GM21447 (cell line): ENCODE data around the gene UBE2J2.
A peak's percentile ranks its signal among the peaks of the same experiment; 100 is the strongest.

Source experiments
- ATAC-seq: cut with Tn5 transposase; IDR thresholded peaks from one replicate; pipeline ENCODE4 v1.9.1; 2021; ENCODE audit not compliant: unreplicated experiment

Gene UBE2J2

GRCh38 chr1:1241588-1242219, 31.9 kb downstream of the UBE2J2 start:
- ATAC-seq: no peak

GRCh38 chr1:1240822-1241587, 32.6 kb downstream of the UBE2J2 start:
- no peak for ATAC-seq

- ATAC-seq: no peak
Observed at GRCh38 chr1:1240348-1240732, 33.3 kb downstream of the UBE2J2 start.

GRCh38 chr1:1239614-1240347, 33.9 kb downstream of the UBE2J2 start:
- ATAC-seq: no peak

- ATAC-seq: no peak
Observed at GRCh38 chr1:1239227-1239613, 34.4 kb downstream of the UBE2J2 start.

- ATAC-seq: no peak
Observed at GRCh38 chr1:1238702-1239178, 34.9 kb downstream of the UBE2J2 start.

- no peak for ATAC-seq
Observed at GRCh38 chr1:1237874-1238701, 35.6 kb downstream of the UBE2J2 start.

- no peak for ATAC-seq
Observed at GRCh38 chr1:1236945-1237873, 36.4 kb downstream of the UBE2J2 start.

GRCh38 chr1:1236176-1236763, 37.4 kb downstream of the UBE2J2 start:
- ATAC-seq: no peak

- no peak for ATAC-seq
Observed at GRCh38 chr1:1235016-1235744, 38.5 kb downstream of the UBE2J2 start.

GRCh38 chr1:1234180-1234808, 39.4 kb downstream of the UBE2J2 start:
- no peak for ATAC-seq

GRCh38 chr1:1233567-1233892, 40.1 kb downstream of the UBE2J2 start:
- ATAC-seq: no peak

GRCh38 chr1:1232796-1233566, 40.7 kb downstream of the UBE2J2 start:
- no peak for ATAC-seq

GRCh38 chr1:1232208-1232795, 41.4 kb downstream of the UBE2J2 start, which contains the start of gene B3GALT6:
TSS of gene B3GALT6 (plus strand) at chr1:1232237. CDS start at chr1:1232279, 42 bp downstream.
- peak; percentile 2 for ATAC-seq

GRCh38 chr1:1231400-1232207, 42.0 kb downstream of the UBE2J2 start, which contains the start of gene SDF4:
TSS of gene SDF4 (minus strand) at chr1:1232001. CDS start at chr1:1228772, 3,229 bp downstream.
- peak; percentile 81 for ATAC-seq

GRCh38 chr1:1230656-1231399, 42.8 kb downstream of the UBE2J2 start:
- peak; percentile 2 for ATAC-seq
